Fibroblast of the aortic adventitia (primary cell): ENCODE data around the gene SYCP1. TPM values are rescaled to one million over a fixed set of nuclear protein-coding genes. Genes with fewer than 3 reads are reported as not detected.
"Not testable (repeated sequence)": the region's sequence is repeated elsewhere in the genome, so short reads cannot be mapped to it uniquely, and the experiment has no call there.

Source experiments
- DNase-seq: peaks from one replicate; pipeline ENCODE4 v3.0.0-alpha.2; 2010; ENCODE audit warnings: low read depth
- H3K4me3 ChIP-seq: 2 replicates; pipeline ENCODE4 v1.5.1; 2011; ENCODE audit warnings: low read depth, mild to moderate bottlenecking, control low read depth, low read length, moderate library complexity
- CTCF ChIP-seq: IDR thresholded peaks from 2 replicates; pipeline ENCODE4 v1.5.1; 2011; ENCODE audit warnings: mild to moderate bottlenecking, low read length, control low read depth, inconsistent platforms; ENCODE audit not compliant: insufficient read depth
- total RNA-seq: library from RNA; depleted of rRNA; stranded (reverse); fragments of >200 nt; gene quantifications from 2 replicates; pipeline ENCODE4 v1.2.3, GENCODE V29; 2012; ENCODE audit warnings: low replicate concordance

The SYCP1 gene
- total RNA-seq, 1 donor, result not detected

DNA sequence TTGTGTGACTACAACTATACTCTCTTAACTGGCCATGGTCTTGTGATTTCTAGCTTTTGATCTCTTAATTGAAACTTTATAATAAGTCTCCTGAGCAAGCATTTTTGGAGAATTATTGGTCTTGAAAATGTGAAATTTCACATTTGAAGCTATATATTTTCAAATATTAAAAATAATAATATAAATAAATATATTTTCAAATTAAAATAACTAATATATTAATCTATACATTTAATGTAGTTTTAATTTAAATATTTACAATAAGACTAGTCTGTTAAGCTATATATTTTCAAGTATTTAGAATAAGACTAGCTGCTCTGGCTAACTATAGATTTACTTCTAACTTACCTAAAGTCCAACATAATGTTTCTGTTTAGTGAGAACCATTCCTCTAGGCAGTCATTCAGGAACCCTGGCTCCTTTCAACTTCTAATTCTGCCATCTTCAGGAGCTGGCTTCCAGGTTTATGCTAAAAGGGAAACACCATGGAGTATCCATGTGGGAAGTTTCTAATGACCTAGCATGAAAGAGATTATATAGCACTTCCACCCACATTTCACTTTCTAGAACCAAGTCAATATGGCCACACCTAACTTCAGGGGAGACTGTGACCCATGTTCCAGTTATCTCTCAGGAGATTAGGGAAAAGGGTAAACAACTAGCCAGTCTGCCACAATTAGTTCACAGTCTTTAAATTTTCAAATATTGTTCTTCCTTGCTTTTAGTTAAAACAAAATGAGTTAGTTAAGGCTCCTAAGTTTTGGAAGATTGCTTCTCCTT lies 143.0 kb downstream of the SYCP1 start:
- no peak for TF ChIP-seq CTCF
- H3K4me3 ChIP-seq, result no peak overlapping the region
- DNase-seq, result no peak

DNA sequence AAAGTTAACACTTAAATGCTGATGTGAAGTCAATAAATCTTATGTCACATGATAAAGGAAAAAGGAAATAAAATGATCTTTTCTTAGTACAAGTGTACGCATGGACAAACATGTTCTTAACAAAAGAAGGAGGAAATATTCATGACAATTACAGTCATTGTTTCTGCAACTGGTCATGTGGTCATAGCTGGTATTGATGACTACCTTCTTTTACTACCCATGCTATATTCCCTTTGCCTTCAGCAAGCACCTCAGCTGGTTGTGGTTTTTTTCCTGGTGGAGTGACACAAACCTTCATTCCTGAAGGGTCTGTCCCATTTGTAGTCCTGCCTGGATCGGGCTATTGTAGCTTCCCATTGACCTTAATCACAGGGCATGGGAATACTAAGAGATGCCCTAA lies 151.5 kb downstream of the SYCP1 start:
- TF ChIP-seq CTCF, result no peak
- DNase-seq, result no peak
- H3K4me3 ChIP-seq, result no peak overlapping the region

DNA sequence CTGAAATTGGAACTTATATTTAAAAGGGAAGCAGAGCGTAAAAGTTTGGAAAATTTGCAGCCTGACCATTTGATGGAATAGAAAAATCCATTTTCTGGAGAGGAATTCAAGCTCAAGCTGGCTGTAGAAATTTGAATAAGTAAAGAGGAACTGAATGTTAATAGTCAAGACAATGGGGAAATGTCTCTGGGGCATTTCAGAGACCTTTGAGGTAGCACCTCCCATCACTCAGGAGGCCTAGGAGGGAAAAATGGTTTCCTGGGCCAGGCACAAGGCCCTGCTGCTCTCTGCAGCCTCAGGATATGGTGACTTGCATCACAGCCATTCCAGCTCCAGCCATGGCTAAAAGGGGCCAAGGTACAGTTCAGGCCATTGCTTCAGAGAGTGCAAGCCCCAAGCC lies 157.3 kb downstream of the SYCP1 start:
- no peak overlapping the region for H3K4me3 ChIP-seq
- no peak for DNase-seq
- no peak for TF ChIP-seq CTCF

DNA sequence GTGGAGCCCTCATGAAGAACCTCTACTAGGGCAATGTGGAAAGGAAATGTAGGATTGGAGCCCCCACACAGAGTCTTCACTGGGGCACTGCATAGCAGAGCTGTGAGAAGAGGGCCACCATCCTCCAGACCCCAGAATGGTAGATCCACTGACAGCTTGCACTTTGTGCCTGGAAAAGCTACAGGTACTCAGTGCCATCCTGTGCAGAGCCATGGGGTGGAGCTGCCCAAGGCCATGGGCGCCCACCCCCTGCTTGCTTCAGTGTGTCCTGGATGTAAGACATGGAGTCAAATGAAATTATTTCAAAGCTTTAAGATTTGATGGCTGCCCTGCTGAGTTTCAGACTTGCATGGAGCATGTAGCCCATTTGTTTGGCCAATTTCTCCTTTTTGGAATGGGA lies 157.8 kb downstream of the SYCP1 start:
- no peak for TF ChIP-seq CTCF
- no peak overlapping the region for H3K4me3 ChIP-seq
- DNase-seq, result no peak

- TF ChIP-seq CTCF, result no peak
- H3K4me3 ChIP-seq, result no peak overlapping the region
- DNase-seq, result no peak
Measured at GRCh38 chr1:115013792-115014191, 159.1 kb downstream of the SYCP1 start.

DNA sequence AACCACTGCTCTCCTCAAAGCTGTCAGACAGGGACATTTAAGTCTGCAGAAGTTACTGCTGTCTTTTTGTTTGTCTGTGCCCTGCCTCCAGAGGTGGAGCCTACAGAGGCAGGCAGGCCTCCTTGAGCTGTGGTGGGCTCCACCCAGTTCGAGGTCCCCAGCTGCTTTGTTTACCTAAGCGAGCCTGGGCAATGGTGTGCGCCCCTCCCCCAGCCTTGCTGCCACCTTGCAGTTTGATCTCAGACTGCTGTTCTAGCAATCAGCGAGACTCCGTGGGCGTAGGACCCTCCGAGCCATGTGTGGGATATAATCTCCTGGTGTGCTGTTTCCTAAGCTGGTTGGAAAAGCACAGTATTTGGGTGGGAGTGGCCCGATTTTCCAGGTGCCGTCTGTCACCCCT lies 164.9 kb downstream of the SYCP1 start:
- H3K4me3 ChIP-seq, DNase-seq: not testable (repeated sequence)

DNA sequence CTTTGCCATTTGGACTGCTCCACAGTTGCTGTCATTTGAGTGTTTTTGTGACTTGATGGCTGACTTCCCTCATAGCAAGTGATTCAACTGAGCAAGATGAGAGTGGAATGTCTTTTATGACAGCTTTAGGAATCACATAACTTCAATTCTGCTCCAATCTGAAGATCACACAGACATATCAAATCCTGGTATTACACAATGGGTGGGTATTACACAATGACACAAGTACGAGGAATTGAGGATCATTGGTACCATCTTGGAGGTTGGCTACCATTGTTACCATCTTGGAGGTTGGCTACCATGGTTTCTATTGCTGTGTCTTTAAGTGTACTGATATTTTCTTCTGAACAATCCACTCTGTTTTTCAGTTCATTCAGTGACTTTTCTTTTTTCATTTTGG lies 166.5 kb downstream of the SYCP1 start:
- TF ChIP-seq CTCF, result no peak
- H3K4me3 ChIP-seq, result no peak overlapping the region
- DNase-seq, result no peak
